Mesothelial cell of epicardium (in vitro differentiated cells): ENCODE data around the gene WHRN. TPM values are rescaled to one million over a fixed set of nuclear protein-coding genes. Genes with fewer than 3 reads are reported as not detected.

ENCODE experiments used
- DNase-seq, 2 experiments: peaks; one replicate each; pipeline ENCODE4 v3.0.0; 2021; ENCODE audit warnings: low spot score in 2 of 2; ENCODE audit not compliant: unreplicated experiment in 2 of 2
- H3K27ac Mint-ChIP-seq: 2 replicates; pipeline ENCODE4 v1.8.0; 2021; ENCODE audit warnings: mixed read lengths
- H3K27me3 Mint-ChIP-seq: 2 replicates; pipeline ENCODE4 v1.8.0; 2021; ENCODE audit warnings: low read depth, mixed read lengths
- H3K36me3 Mint-ChIP-seq: 2 replicates; pipeline ENCODE4 v1.8.0; 2021; ENCODE audit warnings: mixed read lengths
- H3K4me1 Mint-ChIP-seq: 2 replicates; pipeline ENCODE4 v1.8.0; 2021; ENCODE audit warnings: mixed read lengths
- H3K4me3 Mint-ChIP-seq: 2 replicates; pipeline ENCODE4 v1.8.0; 2021; ENCODE audit warnings: mild to moderate bottlenecking, moderate library complexity, mixed read lengths
- H3K9me3 Mint-ChIP-seq: 2 replicates; pipeline ENCODE4 v1.8.0; 2021; ENCODE audit warnings: mixed read lengths
- CTCF ChIP-seq: fragments of 200-600 bp; sonication (generic); IDR thresholded peaks from one replicate; pipeline ENCODE4 v1.5.0; 2021; ENCODE audit warnings: antibody characterized with exemption; ENCODE audit not compliant: unreplicated experiment
- total RNA-seq: library from RNA; stranded (reverse); gene quantifications from 3 replicates; pipeline ENCODE4 v1.2.1, GENCODE V29; 2021

Gene WHRN
- total RNA-seq, 1 donor from 2014 or later = 25.5 TPM

- Mint-ChIP-seq H3K36me3 (peaks cover 19% of the 10 kb centered on the region), H3K9me3 (no peaks in the 10 kb centered on the region), H3K27ac (no peak overlapping the region), H3K27me3 (no peaks in the 10 kb centered on the region), H3K4me1 (no peaks in the 10 kb centered on the region), H3K4me3 (no peak overlapping the region)
- TF ChIP-seq CTCF = no peak
- no peak for DNase-seq
These were observed 127.3 kb downstream of the WHRN start for GRCh38 chr9:114378016-114378415.

- Mint-ChIP-seq H3K4me3 (no peak overlapping the region), H3K27me3 (no peaks in the 10 kb centered on the region), H3K36me3 (peaks cover 19% of the 10 kb centered on the region), H3K27ac (no peak overlapping the region), H3K9me3 (no peaks in the 10 kb centered on the region), H3K4me1 (no peaks in the 10 kb centered on the region)
- TF ChIP-seq CTCF = no peak
- no peak for DNase-seq
These were observed 128.5 kb downstream of the WHRN start for GRCh38 chr9:114376586-114377445.

GRCh38 chr9:114375386-114376175 lies 129.7 kb downstream of the WHRN start:
- H3K27ac Mint-ChIP-seq = no peak overlapping the region
- H3K9me3 Mint-ChIP-seq = no peaks in the 10 kb centered on the region
- DNase-seq = no peak
- TF ChIP-seq CTCF = no peak
- no peaks in the 10 kb centered on the region for H3K4me1 Mint-ChIP-seq
- no peaks in the 10 kb centered on the region for H3K27me3 Mint-ChIP-seq
- H3K36me3 Mint-ChIP-seq = peaks cover 21% of the 10 kb centered on the region
- no peak overlapping the region for H3K4me3 Mint-ChIP-seq

GRCh38 chr9:114374936-114375335 lies 130.3 kb downstream of the WHRN start:
- no peak for TF ChIP-seq CTCF
- DNase-seq = no peak
- H3K4me1 Mint-ChIP-seq = no peaks in the 10 kb centered on the region
- H3K36me3 Mint-ChIP-seq = peaks cover 17% of the 10 kb centered on the region
- no peaks in the 10 kb centered on the region for H3K27me3 Mint-ChIP-seq
- H3K9me3 Mint-ChIP-seq = no peaks in the 10 kb centered on the region
- no peak overlapping the region for H3K4me3 Mint-ChIP-seq
- H3K27ac Mint-ChIP-seq = no peak overlapping the region

GRCh38 chr9:114373960-114374730 lies 131.1 kb downstream of the WHRN start:
- no peak for TF ChIP-seq CTCF
- no peaks in the 10 kb centered on the region for H3K27me3 Mint-ChIP-seq
- no peak for DNase-seq
- H3K27ac Mint-ChIP-seq = no peak overlapping the region
- peaks cover 16% of the 10 kb centered on the region for H3K36me3 Mint-ChIP-seq
- H3K4me3 Mint-ChIP-seq = no peak overlapping the region
- no peaks in the 10 kb centered on the region for H3K4me1 Mint-ChIP-seq
- H3K9me3 Mint-ChIP-seq = no peaks in the 10 kb centered on the region
